Heart right ventricle (tissue), 16 donors: ENCODE results near the gene SEZ6. TPM values are rescaled to one million over a fixed set of nuclear protein-coding genes. Genes with fewer than 3 reads are reported as not detected.

ENCODE experiments used
- ATAC-seq, 8 donors: fragments of 200-7000 bp; cut with Tn5 transposase; one replicate each; pipeline ENCODE4 v1.9.1; 2020; ENCODE audit warnings: mild to moderate bottlenecking in 8 of 8, moderate library complexity in 8 of 8, moderate number of reproducible peaks in 1 of 8
- DNase-seq, 2 donors: peaks; one replicate each; pipeline ENCODE4 v3.0.0-alpha.2; 2020
- H3K27ac ChIP-seq, 10 donors: fragments of 200-600 bp; sonication (generic) in 2 of 10; one replicate each; pipeline versions ENCODE4 v1.5.0 to v1.8.0; 2020 to 2022; ENCODE audit warnings: mild to moderate bottlenecking in 3 of 10
- H3K27me3 ChIP-seq, 7 donors: fragments of 200-600 bp; one replicate each; pipeline ENCODE4 v1.8.0; 2021 to 2022; ENCODE audit warnings: mild to moderate bottlenecking in 2 of 7
- H3K36me3 ChIP-seq, 9 donors: fragments of 200-600 bp; sonication (generic) in 1 of 9; one replicate each; pipeline versions ENCODE4 v1.5.0 to v1.8.0; 2020 to 2022; ENCODE audit warnings: mild to moderate bottlenecking in 2 of 9
- H3K4me1 ChIP-seq, 9 donors: fragments of 200-600 bp; sonication (generic) in 1 of 9; one replicate each; pipeline versions ENCODE4 v1.5.0 to v1.8.0; 2020 to 2022; ENCODE audit warnings: mild to moderate bottlenecking in 4 of 9
- H3K4me3 ChIP-seq, 10 donors: fragments of 200-600 bp; sonication (generic) in 2 of 10; one replicate each; pipeline versions ENCODE4 v1.5.0 to v1.8.0; 2020 to 2022; ENCODE audit warnings: mild to moderate bottlenecking in 7 of 10, moderate library complexity in 2 of 10
- H3K9me3 ChIP-seq, 11 donors: fragments of 200-600 bp in 10 of 11; sonication (generic) in 2 of 11; one replicate each; pipeline versions ENCODE4 v1.5.0 to v1.8.0; 2013 to 2022; ENCODE audit warnings: mild to moderate bottlenecking in 2 of 11, control low read depth in 1 of 11, moderate library complexity in 1 of 11
- WGBS, 2 donors: extraction: QIAGEN DNeasy Blood & Tissue Kit; methylation state at CpG; one replicate each; pipeline ENCODE4 v1.1.7; 2013; ENCODE audit warnings: inconsistent platforms in 1 of 2; 5-methylcytosine and 5-hydroxymethylcytosine counted together
- intact Hi-C, 10 donors: fragments of 100-400 bp; cut with DNase I; formaldehyde crosslinking; loops; one replicate each; pipeline versions ENCODE4 v1.11.1 to v1.14.2; 2022
- polyA plus RNA-seq, 2 donors: library from polyadenylated mRNA; stranded (reverse); fragments of 200-250 nt; gene quantifications; one replicate each; pipeline ENCODE4 v1.2.3, GENCODE V29; 2013
- total RNA-seq, 10 donors: library from RNA; stranded (reverse); fragmentation: NEBNext Ultra II Directional in 3 of 10; extraction: Animal tissue kit (Norgen Biotek cat#: 25700) in 3 of 10; gene quantifications; one replicate each; pipeline versions ENCODE4 v1.2.1 to v1.2.4, GENCODE V29; 2021 to 2023
- TF ChIP-seq, protein P1 (sequence below), 9 donors: fragments of 200-600 bp; sonication (generic) in 2 of 9; IDR thresholded peaks; one replicate each; pipeline versions ENCODE4 v1.5.0 to v1.8.0; 2021 to 2022; ENCODE audit warnings: antibody characterized with exemption in 9 of 9, mild to moderate bottlenecking in 5 of 9, moderate library complexity in 1 of 9
- donor health status: Arrhythmogenic right ventricular cardiomyopathy.
- donor health status: ischemic (EF 13 %, LVEDD 7.1; RV severe dilation, severe dysfunction).
- donor health status: healthy with polysubstance abuse.
- donor health status: DM: no; HTN: yes; CAD: no.
- donor health status: DM: no; HTN: no; CAD: no.
- donor health status: ischemic (EF 25% LVEDD 6.9; RV normal size, moderate dysfunction).
- donor health status: ischemic (EF 25% LVEDD 5.7; RV mildly dilated, moderate dysfunction).
- donor health status: healthy.
- donor health status: DM: yes; HTN: yes; CAD: no.
- donor health status: Ischemic cardiomyopathy.
- donor health status: ischemic (EF 35%, LVEDD 5.7; RV mildly dilated, moderate dysfunction).
- donor health status: nonischemic (EF 11% LVEDD 7.7; RV severe dilation, severe dysfunction).
- donor health status: DM: yes; HTN: yes; CAD: no.
- donor health status: PGD.
- donor health status: ischemic (EF 29% LVEDD 5.4; RV normal size, mild dysfunction).
- donor health status: nonischemic (EF 23%, LVEDD 6.1; RV moderate dilation, normal function).

The SEZ6 gene
- total and polyA plus RNA-seq, 12 donors: not detected

DNA sequence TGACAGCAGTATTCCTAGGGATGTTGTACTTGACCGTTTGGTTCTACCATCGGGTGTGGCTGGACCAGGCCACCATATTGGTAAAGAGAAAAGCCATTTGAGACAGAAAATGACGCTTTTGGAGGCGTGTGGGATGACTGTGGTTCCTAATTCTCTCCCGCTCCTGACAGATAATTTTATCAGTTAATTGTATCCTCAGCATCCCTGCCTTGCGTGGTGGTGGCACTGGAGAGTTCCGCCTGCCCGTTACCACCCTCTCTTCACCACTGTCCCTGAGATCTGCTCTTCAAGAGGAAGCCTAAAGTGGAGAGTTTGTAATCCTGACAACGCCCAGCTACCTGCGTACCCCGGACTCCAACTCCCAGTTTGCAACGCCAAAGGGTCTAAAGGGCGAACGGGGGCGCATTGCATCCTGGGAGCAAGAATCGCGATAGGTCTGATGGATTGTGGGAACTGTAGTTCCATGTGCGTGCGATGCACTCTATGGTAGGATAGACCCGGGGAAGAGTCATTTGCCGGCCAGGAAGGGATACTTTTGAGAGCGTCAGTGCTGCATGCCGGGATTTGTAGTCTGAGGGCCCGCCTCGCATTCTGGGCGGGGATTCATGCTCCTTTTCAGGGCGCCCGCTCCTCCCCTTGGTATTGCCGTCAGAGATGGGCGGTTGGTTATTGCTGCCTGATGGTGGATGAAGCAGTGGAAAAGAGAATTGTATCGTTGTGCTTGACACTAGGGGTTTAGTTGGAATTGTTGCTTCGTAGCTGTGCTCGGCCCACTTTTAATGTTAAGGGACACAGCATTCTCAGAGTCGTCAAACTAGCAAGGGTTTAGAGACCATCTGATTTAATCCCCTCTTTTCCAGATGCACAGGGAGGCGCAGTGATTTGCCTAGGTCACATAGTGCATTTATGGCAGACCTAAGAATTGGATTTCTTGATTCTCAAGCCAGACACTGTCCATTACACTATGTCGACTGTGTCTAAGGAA, 53.5 kb downstream of the SEZ6 start:
- Histone ChIP-seq H3K27me3 (no peaks in the 10 kb centered on the region), H3K4me3 (peak overlapping the region; percentile 40 to 93 (median 74)), H3K36me3 (peaks cover 0 to 10% (median 0%) of the 10 kb centered on the region in 9 donors), H3K9me3 (no peaks in the 10 kb centered on the region), H3K27ac (peak overlapping the region; percentile 87 to 99 (median 98)), H3K4me1 (peaks cover 8 to 28% (median 25%) of the 10 kb centered on the region in 9 donors)
- DNase-seq (peak; percentile 92 to 98), ATAC-seq (peak; percentile 81 to 92 (median 87))
- intact Hi-C loops: loop anchor here in 5 of 10 donors (2.0 to 10.0 kb wide), 5 partner anchors 223 to 617 kb away; partner anchors contain the start of genes NEK8 (in 5 of the 5), TLCD1 (in 4 of the 5), IFT20 (in 2 of the 5) and TNFAIP1 (in 2 of the 5)
- WGBS, 2 donors: 5 to 6% methylated on average over 36 of the region's 36 CpGs
- TF ChIP-seq, protein P1, sequence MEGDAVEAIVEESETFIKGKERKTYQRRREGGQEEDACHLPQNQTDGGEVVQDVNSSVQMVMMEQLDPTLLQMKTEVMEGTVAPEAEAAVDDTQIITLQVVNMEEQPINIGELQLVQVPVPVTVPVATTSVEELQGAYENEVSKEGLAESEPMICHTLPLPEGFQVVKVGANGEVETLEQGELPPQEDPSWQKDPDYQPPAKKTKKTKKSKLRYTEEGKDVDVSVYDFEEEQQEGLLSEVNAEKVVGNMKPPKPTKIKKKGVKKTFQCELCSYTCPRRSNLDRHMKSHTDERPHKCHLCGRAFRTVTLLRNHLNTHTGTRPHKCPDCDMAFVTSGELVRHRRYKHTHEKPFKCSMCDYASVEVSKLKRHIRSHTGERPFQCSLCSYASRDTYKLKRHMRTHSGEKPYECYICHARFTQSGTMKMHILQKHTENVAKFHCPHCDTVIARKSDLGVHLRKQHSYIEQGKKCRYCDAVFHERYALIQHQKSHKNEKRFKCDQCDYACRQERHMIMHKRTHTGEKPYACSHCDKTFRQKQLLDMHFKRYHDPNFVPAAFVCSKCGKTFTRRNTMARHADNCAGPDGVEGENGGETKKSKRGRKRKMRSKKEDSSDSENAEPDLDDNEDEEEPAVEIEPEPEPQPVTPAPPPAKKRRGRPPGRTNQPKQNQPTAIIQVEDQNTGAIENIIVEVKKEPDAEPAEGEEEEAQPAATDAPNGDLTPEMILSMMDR (IDR thresholded peaks at IDR 0.05): peak in 1 of 9 donors; percentile 8

DNA sequence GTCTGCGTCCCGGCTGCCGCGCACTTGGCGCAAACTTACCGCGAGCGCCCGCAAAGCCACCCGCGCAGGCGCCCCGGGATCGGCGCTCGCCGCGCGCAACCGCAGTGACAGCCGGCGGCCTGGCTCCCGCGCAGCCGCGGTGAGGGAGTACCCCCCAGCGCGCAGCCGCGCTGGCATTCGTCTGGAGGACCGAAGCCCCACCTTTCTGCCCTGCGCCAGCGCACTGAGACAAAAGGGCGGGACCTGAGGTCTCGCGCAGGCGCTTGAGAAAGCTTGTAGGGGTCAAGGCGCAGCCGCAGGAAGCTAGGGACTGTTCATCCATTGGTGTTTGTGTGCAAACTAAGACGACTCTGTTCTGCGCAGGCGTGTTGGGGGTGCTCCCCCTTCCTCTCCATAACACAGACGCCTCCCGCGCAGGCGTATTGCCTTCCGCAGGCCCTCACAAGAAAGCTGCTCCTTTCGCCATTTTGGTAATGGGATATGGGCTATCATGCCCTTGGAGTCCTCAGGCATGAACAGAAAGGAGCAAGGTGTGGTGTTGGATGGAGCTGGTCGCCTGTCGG, 54.3 kb downstream of the SEZ6 start, which contains the start of gene PHF12:
Gene PHF12 (minus strand): TSS at position 91 of the 563 bp plus-strand sequence. CDS start 558 bp downstream, outside the sequence.
- peaks cover 12 to 36% (median 33%) of the 10 kb centered on the region in 9 donors for H3K4me1 ChIP-seq
- H3K27me3 ChIP-seq: no peaks in the 10 kb centered on the region
- H3K36me3 ChIP-seq: peaks cover 0 to 18% (median 0%) of the 10 kb centered on the region in 9 donors
- DNase-seq (peak; percentile 99 to 100), ATAC-seq (peak; percentile 86 to 95 (median 90))
- peak within 1 kb of the TSS; percentile 87 to 99 (median 98) for H3K27ac ChIP-seq
- WGBS, 2 donors: 0 to 1% methylated on average over 51 of the region's 51 CpGs
- intact Hi-C loops: loop anchor here in 5 of 10 donors (5.0 to 10.0 kb wide), 4 partner anchors 224 to 617 kb away; partner anchors contain the start of genes NEK8 (in 4 of the 5), TLCD1 (in 4 of the 5), IFT20 (in 2 of the 5) and TNFAIP1 (in 2 of the 5)
- H3K4me3 ChIP-seq: peak within 1 kb of the TSS; percentile 68 to 93 (median 88)
- no peaks in the 10 kb centered on the region for H3K9me3 ChIP-seq
- TF ChIP-seq, protein P1 (IDR thresholded peaks at IDR 0.05): no peak

- Histone ChIP-seq H3K4me3 (peak overlapping the region; percentile 68 to 93 (median 88)), H3K27ac (peak overlapping the region; percentile 87 to 99 (median 94)), H3K4me1 (peaks cover 13 to 42% (median 39%) of the 10 kb centered on the region in 9 donors), H3K36me3 (peaks cover 0 to 19% (median 0%) of the 10 kb centered on the region in 9 donors), H3K9me3 (no peaks in the 10 kb centered on the region), H3K27me3 (no peaks in the 10 kb centered on the region)
- TF ChIP-seq, protein P1 (IDR thresholded peaks at IDR 0.05): no peak
- no peak for DNase-seq
- peak in 2 of 8 donors; percentile 0 to 25 for ATAC-seq
- intact Hi-C loops: loop anchor here in 5 of 10 donors (5.0 to 10.0 kb wide), 4 partner anchors 224 to 616 kb away; partner anchors contain the start of genes NEK8 (in 4 of the 5), TLCD1 (in 4 of the 5), IFT20 (in 2 of the 5) and TNFAIP1 (in 2 of the 5)
- 1% methylated on average over 39 to 51 of the region's 51 CpGs for WGBS, 2 donors
Observed at GRCh38 chr17:28950752-28951427, 54.9 kb downstream of the SEZ6 start.
